ENCODE data around the gene NCK2.
A peak's percentile ranks its signal among the peaks of the same experiment; 100 is the strongest.

- TF ChIP-seq CTCF (IDR thresholded peaks at IDR 0.05) (peak in 5 of 6 experiments; percentile 11 to 55 (median 36)), POLR2A (IDR thresholded peaks at IDR 0.05) (no peak)
Observed at GRCh38 chr2:105919826-105920225, 175.1 kb downstream of the NCK2 start.

All from esophagus squamous epithelium (tissue), 4 donors.